Heart right ventricle (tissue), 16 donors: ENCODE data around the gene SARDH. TPM values are rescaled to one million over a fixed set of nuclear protein-coding genes. Genes with fewer than 3 reads are reported as not detected.
A peak's percentile ranks its signal among the peaks of the same experiment; 100 is the strongest.

Experiments used
- ATAC-seq, 8 donors: fragments of 200-7000 bp; cut with Tn5 transposase; one replicate each; pipeline ENCODE4 v1.9.1; 2020; ENCODE audit warnings: mild to moderate bottlenecking in 8 of 8, moderate library complexity in 8 of 8, moderate number of reproducible peaks in 1 of 8
- DNase-seq, 2 donors: peaks; one replicate each; pipeline ENCODE4 v3.0.0-alpha.2; 2020
- H3K27ac ChIP-seq, 10 donors: fragments of 200-600 bp; sonication (generic) in 2 of 10; one replicate each; pipeline versions ENCODE4 v1.5.0 to v1.8.0; 2020 to 2022; ENCODE audit warnings: mild to moderate bottlenecking in 3 of 10
- H3K27me3 ChIP-seq, 7 donors: fragments of 200-600 bp; one replicate each; pipeline ENCODE4 v1.8.0; 2021 to 2022; ENCODE audit warnings: mild to moderate bottlenecking in 2 of 7
- H3K36me3 ChIP-seq, 9 donors: fragments of 200-600 bp; sonication (generic) in 1 of 9; one replicate each; pipeline versions ENCODE4 v1.5.0 to v1.8.0; 2020 to 2022; ENCODE audit warnings: mild to moderate bottlenecking in 2 of 9
- H3K4me1 ChIP-seq, 9 donors: fragments of 200-600 bp; sonication (generic) in 1 of 9; one replicate each; pipeline versions ENCODE4 v1.5.0 to v1.8.0; 2020 to 2022; ENCODE audit warnings: mild to moderate bottlenecking in 4 of 9
- H3K4me3 ChIP-seq, 10 donors: fragments of 200-600 bp; sonication (generic) in 2 of 10; one replicate each; pipeline versions ENCODE4 v1.5.0 to v1.8.0; 2020 to 2022; ENCODE audit warnings: mild to moderate bottlenecking in 7 of 10, moderate library complexity in 2 of 10
- H3K9me3 ChIP-seq, 11 donors: fragments of 200-600 bp in 10 of 11; sonication (generic) in 2 of 11; one replicate each; pipeline versions ENCODE4 v1.5.0 to v1.8.0; 2013 to 2022; ENCODE audit warnings: mild to moderate bottlenecking in 2 of 11, control low read depth in 1 of 11, moderate library complexity in 1 of 11
- WGBS, 2 donors: extraction: QIAGEN DNeasy Blood & Tissue Kit; methylation state at CpG; one replicate each; pipeline ENCODE4 v1.1.7; 2013; ENCODE audit warnings: inconsistent platforms in 1 of 2; 5-methylcytosine and 5-hydroxymethylcytosine counted together
- intact Hi-C, 10 donors: fragments of 100-400 bp; cut with DNase I; formaldehyde crosslinking; loops; one replicate each; pipeline versions ENCODE4 v1.11.1 to v1.14.2; 2022
- polyA plus RNA-seq, 2 donors: library from polyadenylated mRNA; stranded (reverse); fragments of 200-250 nt; gene quantifications; one replicate each; pipeline ENCODE4 v1.2.3, GENCODE V29; 2013
- total RNA-seq, 10 donors: library from RNA; stranded (reverse); fragmentation: NEBNext Ultra II Directional in 3 of 10; extraction: Animal tissue kit (Norgen Biotek cat#: 25700) in 3 of 10; gene quantifications; one replicate each; pipeline versions ENCODE4 v1.2.1 to v1.2.4, GENCODE V29; 2021 to 2023
- TF ChIP-seq, protein P1 (sequence below), 9 donors: fragments of 200-600 bp; sonication (generic) in 2 of 9; IDR thresholded peaks; one replicate each; pipeline versions ENCODE4 v1.5.0 to v1.8.0; 2021 to 2022; ENCODE audit warnings: antibody characterized with exemption in 9 of 9, mild to moderate bottlenecking in 5 of 9, moderate library complexity in 1 of 9
- donor health status: Arrhythmogenic right ventricular cardiomyopathy.
- donor health status: ischemic (EF 13 %, LVEDD 7.1; RV severe dilation, severe dysfunction).
- donor health status: healthy with polysubstance abuse.
- donor health status: DM: no; HTN: yes; CAD: no.
- donor health status: DM: no; HTN: no; CAD: no.
- donor health status: ischemic (EF 25% LVEDD 6.9; RV normal size, moderate dysfunction).
- donor health status: ischemic (EF 25% LVEDD 5.7; RV mildly dilated, moderate dysfunction).
- donor health status: healthy.
- donor health status: DM: yes; HTN: yes; CAD: no.
- donor health status: Ischemic cardiomyopathy.
- donor health status: ischemic (EF 35%, LVEDD 5.7; RV mildly dilated, moderate dysfunction).
- donor health status: nonischemic (EF 11% LVEDD 7.7; RV severe dilation, severe dysfunction).
- donor health status: DM: yes; HTN: yes; CAD: no.
- donor health status: PGD.
- donor health status: ischemic (EF 29% LVEDD 5.4; RV normal size, mild dysfunction).
- donor health status: nonischemic (EF 23%, LVEDD 6.1; RV moderate dilation, normal function).

The SARDH gene
- total and polyA plus RNA-seq, 12 donors = 0.28 to 1.8 (median 0.53) TPM

DNA sequence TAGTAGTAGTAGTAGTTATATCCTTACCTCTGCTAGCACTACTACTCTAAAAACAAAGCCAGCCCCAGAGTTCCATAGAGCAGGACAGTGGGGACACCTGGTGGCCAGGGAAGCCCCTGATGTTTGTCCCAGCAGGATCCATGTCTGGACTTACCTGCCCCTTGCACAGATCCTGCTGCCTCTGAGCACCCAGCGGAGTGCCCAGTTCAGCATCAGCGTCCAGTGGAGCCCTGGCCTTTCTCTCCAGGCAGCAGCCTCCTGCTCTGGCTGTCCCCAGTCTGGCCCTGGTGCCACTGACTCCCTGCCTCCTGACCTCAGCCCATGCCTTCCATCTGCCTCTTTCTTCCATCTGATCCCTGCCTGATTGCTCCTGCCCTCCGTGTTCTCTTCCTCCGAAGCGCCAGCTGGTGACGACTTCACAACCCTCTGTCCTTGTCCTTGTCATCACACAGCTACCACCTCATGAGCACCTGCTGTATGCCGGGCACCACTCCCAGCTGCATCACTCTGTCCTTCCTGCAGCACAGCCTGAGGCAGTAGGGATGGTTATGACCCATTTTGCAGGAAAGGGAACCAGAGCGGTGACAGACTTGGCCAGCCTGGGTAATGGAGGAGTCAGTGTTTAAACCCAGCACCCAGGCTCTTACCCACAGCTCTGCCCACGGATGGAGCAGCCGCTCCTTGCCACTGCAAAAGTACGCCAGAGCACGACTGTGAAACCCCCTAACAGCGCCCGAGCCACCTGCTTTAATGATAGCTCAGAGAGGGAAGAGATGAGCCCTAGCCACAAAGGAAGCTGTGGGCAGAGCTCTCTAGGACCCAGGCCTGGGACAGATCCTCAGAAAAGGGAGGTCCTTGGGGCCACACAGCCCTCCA lies 11.5 kb downstream of the SARDH start:
- Histone ChIP-seq H3K36me3 (no peaks in the 10 kb centered on the region), H3K4me1 (no peaks in the 10 kb centered on the region), H3K9me3 (no peaks in the 10 kb centered on the region), H3K27me3 (peaks cover 0 to 47% (median 27%) of the 10 kb centered on the region in 7 donors), H3K27ac (no peak overlapping the region), H3K4me3 (no peak overlapping the region)
- intact Hi-C loops = loop anchor here in 8 of 10 donors (1.0 to 10.0 kb wide), 8 partner anchors 112 to 322 kb away; partner anchors contain the start of gene ADAMTSL2 (in 3 of the 8)
- TF ChIP-seq, protein P1, sequence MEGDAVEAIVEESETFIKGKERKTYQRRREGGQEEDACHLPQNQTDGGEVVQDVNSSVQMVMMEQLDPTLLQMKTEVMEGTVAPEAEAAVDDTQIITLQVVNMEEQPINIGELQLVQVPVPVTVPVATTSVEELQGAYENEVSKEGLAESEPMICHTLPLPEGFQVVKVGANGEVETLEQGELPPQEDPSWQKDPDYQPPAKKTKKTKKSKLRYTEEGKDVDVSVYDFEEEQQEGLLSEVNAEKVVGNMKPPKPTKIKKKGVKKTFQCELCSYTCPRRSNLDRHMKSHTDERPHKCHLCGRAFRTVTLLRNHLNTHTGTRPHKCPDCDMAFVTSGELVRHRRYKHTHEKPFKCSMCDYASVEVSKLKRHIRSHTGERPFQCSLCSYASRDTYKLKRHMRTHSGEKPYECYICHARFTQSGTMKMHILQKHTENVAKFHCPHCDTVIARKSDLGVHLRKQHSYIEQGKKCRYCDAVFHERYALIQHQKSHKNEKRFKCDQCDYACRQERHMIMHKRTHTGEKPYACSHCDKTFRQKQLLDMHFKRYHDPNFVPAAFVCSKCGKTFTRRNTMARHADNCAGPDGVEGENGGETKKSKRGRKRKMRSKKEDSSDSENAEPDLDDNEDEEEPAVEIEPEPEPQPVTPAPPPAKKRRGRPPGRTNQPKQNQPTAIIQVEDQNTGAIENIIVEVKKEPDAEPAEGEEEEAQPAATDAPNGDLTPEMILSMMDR (IDR thresholded peaks at IDR 0.05) = peak; percentile 39 to 78 (median 65)
- DNase-seq (peak; percentile 62 to 65), ATAC-seq (peak; percentile 60 to 90 (median 79))
- 58 to 67% methylated on average over 14 of the region's 14 CpGs for WGBS, 2 donors

DNA sequence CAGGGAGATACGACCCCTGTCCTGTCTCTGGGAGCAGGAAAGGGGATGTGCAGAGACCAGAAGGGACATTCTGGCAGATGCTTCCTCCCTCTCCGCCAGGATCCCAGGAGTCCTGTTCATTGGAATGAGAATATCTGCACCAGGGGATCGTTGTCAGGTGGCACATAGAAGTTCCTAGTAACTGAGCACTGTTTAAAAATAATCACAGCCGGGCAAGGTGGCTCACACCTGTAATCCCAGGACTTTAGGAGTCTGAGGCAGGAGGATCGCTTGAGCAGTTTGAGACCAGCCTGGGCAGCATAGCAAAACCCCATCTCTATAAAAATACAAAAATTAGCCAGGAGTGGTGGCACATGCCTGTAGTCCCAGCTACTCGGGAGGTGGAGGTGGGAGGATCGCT lies 12.3 kb downstream of the SARDH start:
- peaks cover 0 to 42% (median 27%) of the 10 kb centered on the region in 7 donors for H3K27me3 ChIP-seq
- no peaks in the 10 kb centered on the region for H3K36me3 ChIP-seq
- TF ChIP-seq, protein P1 (IDR thresholded peaks at IDR 0.05) = no peak
- H3K27ac ChIP-seq = no peak overlapping the region
- WGBS, 2 donors = 68 to 76% methylated on average over 7 of the region's 7 CpGs
- intact Hi-C loops = loop anchor here (1.0 to 10.0 kb wide), 9 partner anchors 111 to 321 kb away; partner anchors contain the start of gene ADAMTSL2 (in 4 of the 10)
- no peak overlapping the region for H3K4me3 ChIP-seq
- H3K4me1 ChIP-seq = no peaks in the 10 kb centered on the region
- DNase-seq = no peak
- no peak for ATAC-seq
- no peaks in the 10 kb centered on the region for H3K9me3 ChIP-seq

DNA sequence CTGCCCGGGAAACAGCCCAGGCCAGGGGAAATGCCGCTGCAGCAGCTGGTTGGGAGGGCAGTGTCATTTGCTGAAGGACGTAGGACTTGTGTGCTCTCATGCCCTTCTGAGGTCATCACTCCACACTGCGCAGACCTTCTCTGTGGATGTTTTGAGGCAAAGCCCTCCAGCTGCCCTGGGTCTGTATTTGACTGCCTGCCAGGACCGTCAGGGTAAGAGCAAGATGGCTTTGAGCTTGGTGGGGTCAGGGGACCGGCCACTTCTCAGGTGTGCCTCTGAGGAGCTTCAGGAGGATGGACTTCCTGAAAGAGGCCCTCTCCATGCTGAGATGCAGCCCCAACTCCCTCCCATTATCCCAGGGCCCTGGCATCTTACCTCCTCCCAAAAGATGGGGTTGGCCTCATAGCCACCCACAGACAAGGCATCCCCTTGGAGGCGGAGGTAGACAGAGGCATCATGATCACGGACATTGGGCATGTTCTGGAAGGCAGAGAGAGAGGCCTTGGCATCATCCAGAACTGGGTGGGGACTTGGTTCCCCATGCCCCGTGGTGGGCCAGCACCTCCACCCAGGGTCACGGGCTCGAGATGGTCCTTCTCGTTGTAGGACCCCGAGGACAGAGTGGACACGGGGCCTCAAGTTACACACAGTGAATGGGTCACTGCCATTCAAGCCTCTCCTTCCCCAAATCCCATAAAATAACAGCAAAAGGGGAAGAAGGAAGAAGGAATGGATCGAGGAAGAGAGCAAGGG lies 19.4 kb downstream of the SARDH start:
- WGBS, 2 donors = 90 to 92% methylated on average over 15 of the region's 15 CpGs
- H3K4me1 ChIP-seq = peaks cover 5 to 22% (median 13%) of the 10 kb centered on the region in 9 donors
- H3K27ac ChIP-seq = no peak overlapping the region
- no peaks in the 10 kb centered on the region for H3K36me3 ChIP-seq
- intact Hi-C loops = loop anchor here in 2 of 10 donors (2.0 to 10.0 kb wide), 2 partner anchors 134 to 182 kb away; no protein-coding TSS in a partner anchor
- H3K4me3 ChIP-seq = no peak overlapping the region
- ATAC-seq (no peak), DNase-seq (no peak)
- peaks cover 0 to 23% (median 18%) of the 10 kb centered on the region in 7 donors for H3K27me3 ChIP-seq
- TF ChIP-seq, protein P1 (IDR thresholded peaks at IDR 0.05) = no peak
- no peaks in the 10 kb centered on the region for H3K9me3 ChIP-seq
